Keratinocyte (primary cell): Measurements from ENCODE around the gene MYDGF.

Experiments
- EZH2 ChIP-seq: IDR thresholded peaks from one replicate; pipeline ENCODE4 v1.6.1; 2012; ENCODE audit warnings: inconsistent platforms, mild to moderate bottlenecking, low read length, moderate library complexity
- TF ChIP-seq, protein P1 (sequence below), 3 experiments: IDR thresholded peaks in 1 of 3; conservative IDR thresholded peaks in 1 of 3; optimal IDR thresholded peaks in 1 of 3; 2 replicates in 2 of 3; 3 replicates in 1 of 3; pipeline versions ENCODE3 to v1.5.1; 2011; ENCODE audit warnings: low read length in 3 of 3, mild to moderate bottlenecking in 3 of 3, moderate library complexity in 2 of 3, control low read depth in 1 of 3, inconsistent platforms in 1 of 3; ENCODE audit not compliant: insufficient read depth in 2 of 3; ENCODE audit errors: extremely low read depth in 1 of 3

GRCh38 chr19:4710281-4710600, 40.1 kb upstream of the MYDGF start:
- no peak for TF ChIP-seq EZH2
- TF ChIP-seq, protein P1, sequence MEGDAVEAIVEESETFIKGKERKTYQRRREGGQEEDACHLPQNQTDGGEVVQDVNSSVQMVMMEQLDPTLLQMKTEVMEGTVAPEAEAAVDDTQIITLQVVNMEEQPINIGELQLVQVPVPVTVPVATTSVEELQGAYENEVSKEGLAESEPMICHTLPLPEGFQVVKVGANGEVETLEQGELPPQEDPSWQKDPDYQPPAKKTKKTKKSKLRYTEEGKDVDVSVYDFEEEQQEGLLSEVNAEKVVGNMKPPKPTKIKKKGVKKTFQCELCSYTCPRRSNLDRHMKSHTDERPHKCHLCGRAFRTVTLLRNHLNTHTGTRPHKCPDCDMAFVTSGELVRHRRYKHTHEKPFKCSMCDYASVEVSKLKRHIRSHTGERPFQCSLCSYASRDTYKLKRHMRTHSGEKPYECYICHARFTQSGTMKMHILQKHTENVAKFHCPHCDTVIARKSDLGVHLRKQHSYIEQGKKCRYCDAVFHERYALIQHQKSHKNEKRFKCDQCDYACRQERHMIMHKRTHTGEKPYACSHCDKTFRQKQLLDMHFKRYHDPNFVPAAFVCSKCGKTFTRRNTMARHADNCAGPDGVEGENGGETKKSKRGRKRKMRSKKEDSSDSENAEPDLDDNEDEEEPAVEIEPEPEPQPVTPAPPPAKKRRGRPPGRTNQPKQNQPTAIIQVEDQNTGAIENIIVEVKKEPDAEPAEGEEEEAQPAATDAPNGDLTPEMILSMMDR (optimal IDR thresholded peaks at IDR 0.05 in 1 of 3, IDR thresholded peaks at IDR 0.05 in 1 of 3, conservative IDR thresholded peaks at IDR 0.05 in 1 of 3; ENCODE audit: extremely low read depth in 1 of 3, insufficient read depth in 2 of 3, low read length in 3 of 3), result no peak
